Fibroblast of lung (primary cell): ENCODE results near the gene ZNF423. TPM values are rescaled to one million over a fixed set of nuclear protein-coding genes. Genes with fewer than 3 reads are reported as not detected.

ENCODE experiments used
- DNase-seq, 2 donors: peaks; one replicate each; pipeline versions ENCODE4 v3.0.0 to v3.0.0-alpha.2; 2010; ENCODE audit warnings: low read depth in 2 of 2
- H2AFZ ChIP-seq: 2 replicates; pipeline ENCODE4 v1.5.1; 2012; ENCODE audit warnings: low read length, control low read depth, inconsistent platforms
- H3K27ac ChIP-seq: 2 replicates; pipeline ENCODE4 v1.5.1; 2011; ENCODE audit warnings: low read length, control low read depth; ENCODE audit not compliant: insufficient read depth
- H3K27me3 ChIP-seq: 2 replicates; pipeline ENCODE4 v1.5.1; 2011; ENCODE audit warnings: mild to moderate bottlenecking, low read length; ENCODE audit not compliant: control insufficient read depth, insufficient read depth
- H3K36me3 ChIP-seq: 2 replicates; pipeline ENCODE4 v1.5.1; 2011; ENCODE audit warnings: low read length; ENCODE audit not compliant: control insufficient read depth, insufficient read depth
- H3K4me1 ChIP-seq: 2 replicates; pipeline ENCODE4 v1.5.1; 2011; ENCODE audit warnings: low read length; ENCODE audit not compliant: control insufficient read depth, insufficient read depth; ENCODE audit errors: extremely low read depth
- H3K4me2 ChIP-seq: 2 replicates; pipeline ENCODE4 v1.5.1; 2011; ENCODE audit warnings: low read length, control low read depth; ENCODE audit not compliant: insufficient read depth; ENCODE audit errors: extremely low read depth
- H3K4me3 ChIP-seq, 4 experiments: fragments of 200-600 bp in 1 of 4; sonication (generic) in 1 of 4; replicated peaks in 1 of 4; 2 replicates each; pipeline ENCODE4 v1.5.1; 2011 to 2016; ENCODE audit warnings: low read length in 4 of 4, low read depth in 3 of 4, mild to moderate bottlenecking in 3 of 4, control low read depth in 2 of 4, inconsistent platforms in 1 of 4, mixed read lengths in 1 of 4; ENCODE audit not compliant: insufficient read depth in 1 of 4; ENCODE audit errors: control extremely low read depth in 1 of 4
- H3K79me2 ChIP-seq: 2 replicates; pipeline ENCODE4 v1.5.1; 2012; ENCODE audit warnings: mild to moderate bottlenecking, low read length, inconsistent platforms; ENCODE audit not compliant: control insufficient read depth, insufficient read depth
- H3K9ac ChIP-seq: 2 replicates; pipeline ENCODE4 v1.5.1; 2011; ENCODE audit warnings: mild to moderate bottlenecking, low read length, control low read depth; ENCODE audit not compliant: insufficient read depth
- H3K9me3 ChIP-seq: 2 replicates; pipeline ENCODE4 v1.5.1; 2012; ENCODE audit warnings: low read depth, low read length; ENCODE audit not compliant: control insufficient read depth, insufficient read depth
- H4K20me1 ChIP-seq: 2 replicates; pipeline ENCODE4 v1.5.1; 2011; ENCODE audit warnings: low read length; ENCODE audit not compliant: control insufficient read depth, insufficient read depth; ENCODE audit errors: extremely low read depth
- EZH2 ChIP-seq: IDR thresholded peaks from 2 replicates; pipeline ENCODE4 v1.5.1; 2012; ENCODE audit warnings: low read length, control low read depth, mild to moderate bottlenecking; ENCODE audit errors: missing control alignments
- polyA plus RNA-seq, 2 donors: library from polyadenylated mRNA; depleted of rRNA in 1 of 2; stranded (reverse) in 1 of 2; unstranded in 1 of 2; fragments of >200 nt; gene quantifications; 2 replicates each; pipeline ENCODE4 v1.2.1, GENCODE V29; 2011 to 2012; ENCODE audit warnings: missing spikeins in 1 of 2
- total RNA-seq: library from RNA; depleted of rRNA; stranded (reverse); fragments of >200 nt; gene quantifications from 2 replicates; pipeline ENCODE4 v1.2.1, GENCODE V29; 2014
- TF ChIP-seq, protein P1 (sequence below), 2 donors: IDR thresholded peaks in 1 of 2; conservative IDR thresholded peaks in 1 of 2; 1 replicate in 1 of 2; 2 replicates in 1 of 2; pipeline ENCODE4 v1.5.1; 2011 to 2012; ENCODE audit warnings: low read length in 2 of 2, control low read depth in 1 of 2, inconsistent platforms in 1 of 2, low read depth in 1 of 2, mild to moderate bottlenecking in 1 of 2

ZNF423 gene
- total and polyA plus RNA-seq, 2 donors (not counting 1 experiment from before 2014, with no cell fraction given), result 0.07 to 0.17 TPM

DNA sequence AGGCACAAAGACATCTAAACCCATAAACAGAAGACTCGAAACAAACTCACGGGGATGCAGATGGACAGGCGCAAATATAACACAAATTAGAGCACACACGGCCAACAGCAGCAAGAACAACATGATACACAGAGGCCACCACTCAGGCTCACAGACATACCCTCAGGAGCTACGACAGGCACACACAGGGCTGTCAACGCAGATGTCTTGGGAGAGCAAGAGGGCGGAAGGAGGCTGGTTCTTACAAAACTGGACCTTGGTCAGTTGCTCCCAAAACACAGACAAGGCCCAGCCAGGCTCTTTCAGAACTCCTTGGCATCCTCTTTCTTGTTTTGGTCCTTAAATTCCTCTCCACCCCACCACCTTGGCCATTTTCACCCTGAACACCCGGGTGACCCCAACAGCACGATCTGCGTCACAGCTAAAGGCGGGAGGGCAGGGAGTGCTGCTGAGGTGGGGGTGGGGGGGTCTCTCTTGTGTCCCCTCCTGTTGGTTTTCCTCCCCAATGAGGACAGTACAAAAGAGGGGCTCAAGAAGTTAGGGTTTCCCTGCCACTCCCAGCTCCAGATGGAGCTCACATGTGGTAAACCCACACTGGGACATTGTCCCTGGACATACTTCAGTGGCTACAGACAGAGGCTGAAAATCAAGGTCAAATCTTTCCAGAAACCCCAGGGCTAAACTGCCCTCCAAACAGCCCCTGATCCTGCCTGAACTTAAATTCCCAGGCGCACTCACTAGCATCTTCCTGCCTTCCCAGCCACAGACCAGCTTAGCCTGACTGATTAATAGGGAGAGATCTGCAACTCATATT is 261.0 kb downstream of the ZNF423 start:
- no peak for TF ChIP-seq EZH2
- TF ChIP-seq, protein P1, sequence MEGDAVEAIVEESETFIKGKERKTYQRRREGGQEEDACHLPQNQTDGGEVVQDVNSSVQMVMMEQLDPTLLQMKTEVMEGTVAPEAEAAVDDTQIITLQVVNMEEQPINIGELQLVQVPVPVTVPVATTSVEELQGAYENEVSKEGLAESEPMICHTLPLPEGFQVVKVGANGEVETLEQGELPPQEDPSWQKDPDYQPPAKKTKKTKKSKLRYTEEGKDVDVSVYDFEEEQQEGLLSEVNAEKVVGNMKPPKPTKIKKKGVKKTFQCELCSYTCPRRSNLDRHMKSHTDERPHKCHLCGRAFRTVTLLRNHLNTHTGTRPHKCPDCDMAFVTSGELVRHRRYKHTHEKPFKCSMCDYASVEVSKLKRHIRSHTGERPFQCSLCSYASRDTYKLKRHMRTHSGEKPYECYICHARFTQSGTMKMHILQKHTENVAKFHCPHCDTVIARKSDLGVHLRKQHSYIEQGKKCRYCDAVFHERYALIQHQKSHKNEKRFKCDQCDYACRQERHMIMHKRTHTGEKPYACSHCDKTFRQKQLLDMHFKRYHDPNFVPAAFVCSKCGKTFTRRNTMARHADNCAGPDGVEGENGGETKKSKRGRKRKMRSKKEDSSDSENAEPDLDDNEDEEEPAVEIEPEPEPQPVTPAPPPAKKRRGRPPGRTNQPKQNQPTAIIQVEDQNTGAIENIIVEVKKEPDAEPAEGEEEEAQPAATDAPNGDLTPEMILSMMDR (conservative IDR thresholded peaks at IDR 0.05 in 1 of 2, IDR thresholded peaks at IDR 0.05 in 1 of 2; ENCODE audit: low read depth in 1 of 2, low read length in 2 of 2), result no peak
- H3K27ac ChIP-seq, result no peak overlapping the region
- no peaks in the 10 kb centered on the region for H3K27me3 ChIP-seq
- H4K20me1 ChIP-seq, result no peaks in the 10 kb centered on the region
- peaks cover 2% of the 10 kb centered on the region for H3K4me1 ChIP-seq
- H3K4me2 ChIP-seq, result no peak overlapping the region
- no peak overlapping the region for H3K9ac ChIP-seq
- H3K79me2 ChIP-seq, result no peaks in the 10 kb centered on the region
- DNase-seq, result no peak
- H3K4me3 ChIP-seq, result no peak overlapping the region
- H2AFZ ChIP-seq, result no peak overlapping the region
- no peaks in the 10 kb centered on the region for H3K9me3 ChIP-seq
- no peaks in the 10 kb centered on the region for H3K36me3 ChIP-seq

DNA sequence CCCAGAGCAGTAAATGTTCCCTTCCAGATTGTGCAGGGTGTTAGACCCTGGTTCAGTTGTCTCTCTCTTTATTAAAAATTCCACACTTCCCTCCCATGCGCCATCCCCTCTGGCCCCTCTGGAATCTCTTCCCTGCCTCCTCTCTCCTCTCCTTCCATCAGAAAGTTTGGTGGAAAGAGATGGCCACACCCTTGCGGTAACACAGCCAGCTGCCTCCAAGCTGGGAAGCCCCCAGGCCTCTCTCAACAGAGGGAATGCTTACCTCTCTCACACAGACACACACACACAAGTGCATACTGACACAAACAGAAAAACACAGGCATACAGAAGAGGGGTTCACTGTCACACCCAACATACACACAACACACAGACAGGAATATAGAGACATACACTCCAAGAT is 261.8 kb downstream of the ZNF423 start:
- Histone ChIP-seq H3K79me2 (no peaks in the 10 kb centered on the region), H3K27ac (no peak overlapping the region), H2AFZ (no peak overlapping the region), H3K9me3 (no peaks in the 10 kb centered on the region), H3K4me2 (no peak overlapping the region), H3K27me3 (no peaks in the 10 kb centered on the region), H3K4me1 (peaks cover 2% of the 10 kb centered on the region), H4K20me1 (no peaks in the 10 kb centered on the region), H3K36me3 (no peaks in the 10 kb centered on the region), H3K4me3 (no peak overlapping the region), H3K9ac (no peak overlapping the region)
- no peak for DNase-seq
- TF ChIP-seq EZH2, result no peak
- TF ChIP-seq, protein P1 (conservative IDR thresholded peaks at IDR 0.05 in 1 of 2, IDR thresholded peaks at IDR 0.05 in 1 of 2; ENCODE audit: low read depth in 1 of 2, low read length in 2 of 2), result no peak

DNA sequence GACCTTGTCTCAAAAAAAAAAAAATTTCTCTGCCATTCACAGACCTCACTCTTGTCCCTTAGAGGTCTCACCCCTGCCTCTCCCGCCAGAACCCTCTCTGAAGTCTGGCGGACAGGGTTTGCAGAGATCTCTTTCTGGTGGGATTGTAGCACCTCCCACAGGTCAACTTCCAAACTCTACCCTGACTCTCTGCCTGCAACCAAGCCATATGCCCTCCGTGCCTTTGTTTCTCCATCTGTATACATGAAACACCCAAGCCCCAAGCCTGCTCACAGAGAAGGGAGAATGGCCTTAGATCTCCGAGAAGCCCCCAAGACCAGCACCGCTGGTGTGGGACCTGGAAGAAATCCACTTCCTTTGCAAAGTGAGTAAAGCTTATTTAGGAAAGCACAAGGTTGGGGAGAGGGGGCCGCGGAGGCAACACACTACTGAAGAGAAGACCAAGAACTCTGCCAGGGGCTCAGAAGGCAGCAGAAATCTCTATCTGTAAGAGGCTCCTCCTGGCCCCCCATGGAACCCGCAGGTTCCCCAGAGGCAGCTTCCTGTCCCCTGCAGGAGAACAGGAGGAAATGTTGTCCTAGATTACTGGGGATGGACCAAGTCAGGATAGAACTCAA is 262.4 kb downstream of the ZNF423 start:
- no peak overlapping the region for H2AFZ ChIP-seq
- no peaks in the 10 kb centered on the region for H3K79me2 ChIP-seq
- no peaks in the 10 kb centered on the region for H3K36me3 ChIP-seq
- peaks cover 2% of the 10 kb centered on the region for H3K4me1 ChIP-seq
- H3K4me2 ChIP-seq, result no peak overlapping the region
- no peaks in the 10 kb centered on the region for H4K20me1 ChIP-seq
- no peak overlapping the region for H3K27ac ChIP-seq
- no peaks in the 10 kb centered on the region for H3K27me3 ChIP-seq
- no peaks in the 10 kb centered on the region for H3K9me3 ChIP-seq
- TF ChIP-seq EZH2, result no peak
- TF ChIP-seq, protein P1 (conservative IDR thresholded peaks at IDR 0.05 in 1 of 2, IDR thresholded peaks at IDR 0.05 in 1 of 2; ENCODE audit: low read depth in 1 of 2, low read length in 2 of 2), result no peak
- no peak for DNase-seq
- H3K9ac ChIP-seq, result no peak overlapping the region
- H3K4me3 ChIP-seq, result no peak overlapping the region
